Measurements from ENCODE around the gene LCTL.

DNA sequence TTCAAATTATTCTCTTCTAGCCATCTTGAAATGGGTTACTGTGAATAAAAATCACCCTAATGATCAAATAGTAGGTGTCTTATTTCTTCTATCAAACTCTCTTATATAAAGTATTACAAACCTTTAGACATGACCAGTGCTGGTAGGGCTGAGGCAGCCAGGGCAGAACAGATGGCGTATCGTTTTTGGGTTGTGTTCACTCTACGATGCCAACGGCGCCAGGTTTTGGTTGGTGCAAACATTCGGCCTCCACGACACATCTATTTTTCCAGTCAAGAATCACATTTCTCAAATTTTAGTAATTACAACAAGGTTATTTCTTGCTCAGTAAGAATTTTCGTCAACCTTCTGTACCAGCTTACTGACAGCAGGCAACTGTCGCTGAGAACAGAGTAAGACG lies 63.3 kb downstream of the LCTL start:
- TF ChIP-seq, protein P1, sequence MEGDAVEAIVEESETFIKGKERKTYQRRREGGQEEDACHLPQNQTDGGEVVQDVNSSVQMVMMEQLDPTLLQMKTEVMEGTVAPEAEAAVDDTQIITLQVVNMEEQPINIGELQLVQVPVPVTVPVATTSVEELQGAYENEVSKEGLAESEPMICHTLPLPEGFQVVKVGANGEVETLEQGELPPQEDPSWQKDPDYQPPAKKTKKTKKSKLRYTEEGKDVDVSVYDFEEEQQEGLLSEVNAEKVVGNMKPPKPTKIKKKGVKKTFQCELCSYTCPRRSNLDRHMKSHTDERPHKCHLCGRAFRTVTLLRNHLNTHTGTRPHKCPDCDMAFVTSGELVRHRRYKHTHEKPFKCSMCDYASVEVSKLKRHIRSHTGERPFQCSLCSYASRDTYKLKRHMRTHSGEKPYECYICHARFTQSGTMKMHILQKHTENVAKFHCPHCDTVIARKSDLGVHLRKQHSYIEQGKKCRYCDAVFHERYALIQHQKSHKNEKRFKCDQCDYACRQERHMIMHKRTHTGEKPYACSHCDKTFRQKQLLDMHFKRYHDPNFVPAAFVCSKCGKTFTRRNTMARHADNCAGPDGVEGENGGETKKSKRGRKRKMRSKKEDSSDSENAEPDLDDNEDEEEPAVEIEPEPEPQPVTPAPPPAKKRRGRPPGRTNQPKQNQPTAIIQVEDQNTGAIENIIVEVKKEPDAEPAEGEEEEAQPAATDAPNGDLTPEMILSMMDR (IDR thresholded peaks at IDR 0.05 in 8 of 11, conservative IDR thresholded peaks at IDR 0.05 in 3 of 11), result no peak
- no peak for TF ChIP-seq POLR2A (IDR thresholded peaks at IDR 0.05)
